A549 treated with DMSO at 1 μM for 4 hours (cell line): ENCODE measurements around the gene STYXL1. TPM values are rescaled to one million over a fixed set of nuclear protein-coding genes. Genes with fewer than 3 reads are reported as not detected.

Source experiments
- total RNA-seq: library from RNA; stranded (reverse); fragments of 200-300 nt; extraction: Qiagen RNA extraction; gene quantifications from 5 replicates; pipeline ENCODE4 v1.2.3, GENCODE V29; 2022; ENCODE audit warnings: low read depth

STYXL1 gene, protein sequence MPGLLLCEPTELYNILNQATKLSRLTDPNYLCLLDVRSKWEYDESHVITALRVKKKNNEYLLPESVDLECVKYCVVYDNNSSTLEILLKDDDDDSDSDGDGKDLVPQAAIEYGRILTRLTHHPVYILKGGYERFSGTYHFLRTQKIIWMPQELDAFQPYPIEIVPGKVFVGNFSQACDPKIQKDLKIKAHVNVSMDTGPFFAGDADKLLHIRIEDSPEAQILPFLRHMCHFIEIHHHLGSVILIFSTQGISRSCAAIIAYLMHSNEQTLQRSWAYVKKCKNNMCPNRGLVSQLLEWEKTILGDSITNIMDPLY
- total RNA-seq: 38.8 to 42.5 TPM (median 40.4 TPM) in 5 replicates

DNA sequence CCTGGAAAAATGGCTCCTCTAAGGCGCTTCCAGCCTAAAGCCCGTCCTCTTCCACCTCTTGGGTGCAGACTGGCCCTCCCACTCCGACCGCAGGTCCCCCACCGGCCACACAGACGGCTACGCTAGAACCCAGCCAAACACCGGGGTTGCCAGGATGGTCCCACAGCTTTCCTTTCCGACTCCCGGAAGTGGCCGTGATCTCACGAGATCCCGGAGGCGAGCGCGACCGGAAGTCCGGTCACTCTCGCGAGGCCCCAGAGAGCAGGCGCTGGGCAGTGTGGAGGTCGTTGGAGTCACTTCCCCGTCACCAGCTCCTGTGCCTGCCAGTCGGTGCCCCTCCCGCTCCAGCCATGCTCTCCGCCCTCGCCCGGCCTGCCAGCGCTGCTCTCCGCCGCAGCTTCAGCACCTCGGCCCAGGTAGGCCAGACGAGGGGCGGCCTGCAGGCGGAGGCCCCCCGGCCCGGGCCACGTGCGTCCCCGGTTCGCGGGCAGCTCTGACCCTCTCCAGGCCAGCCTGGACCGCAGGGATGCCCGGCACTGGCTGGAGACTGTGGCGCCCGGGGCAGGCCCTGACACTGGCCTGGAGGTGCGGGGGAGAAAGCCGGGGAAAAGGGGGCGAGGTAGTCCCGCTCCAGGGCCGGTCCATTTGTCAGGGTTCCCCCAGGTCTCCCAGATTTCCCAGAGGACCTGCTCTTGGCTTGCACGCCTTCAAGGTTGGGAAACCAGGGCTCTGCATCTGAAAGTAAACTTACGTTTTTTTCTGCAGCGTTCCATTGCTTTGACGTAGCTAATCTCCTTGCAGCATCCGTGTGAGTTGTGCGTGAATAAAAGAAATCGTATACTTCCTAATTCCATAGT lies at the start of gene STYXL1, which contains the start of gene MDH2:
STYXL1 (minus strand) TSS at position 190 of the 857 bp plus-strand sequence. CDS start 17,477 bp downstream, outside the sequence.
MDH2 (plus strand) TSS at position 296 of the 857 bp plus-strand sequence; CDS start at position 351, 55 bp downstream.

DNA sequence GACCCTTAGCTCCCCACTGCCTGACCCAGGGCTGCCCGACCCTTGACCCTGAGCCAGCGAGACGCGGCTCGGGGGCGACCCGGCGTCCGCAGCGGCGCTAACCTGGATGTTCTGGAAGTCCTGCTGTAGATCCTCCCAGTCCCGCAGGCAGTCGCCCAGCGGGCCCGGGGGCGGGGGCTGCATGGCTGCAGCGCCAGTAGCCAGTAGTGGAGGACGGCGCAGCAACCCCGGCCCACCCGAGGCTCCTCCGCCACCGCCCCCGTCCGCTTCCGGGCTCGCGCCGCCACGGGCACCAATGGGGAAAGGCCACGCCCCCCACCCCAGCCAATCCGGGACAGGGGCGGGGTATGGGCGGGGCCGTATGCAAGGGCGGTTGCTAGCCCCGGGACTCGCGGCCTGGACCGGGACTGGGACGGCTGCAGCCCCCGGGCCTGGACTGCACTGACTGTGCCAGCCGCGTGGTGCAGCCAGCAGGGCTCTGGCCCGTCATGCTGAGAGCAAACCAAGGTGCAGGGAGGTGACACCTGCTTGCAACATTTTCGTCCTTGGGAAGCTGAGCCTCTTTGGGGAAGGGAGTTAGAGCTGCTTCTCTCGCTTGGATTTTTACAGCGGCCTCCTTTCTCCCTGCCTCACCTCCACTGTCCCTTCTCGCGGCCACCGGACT lies 53.3 kb downstream of the STYXL1 start, which contains the start of gene TMEM120A:
TMEM120A (minus strand) TSS at position 208 of the 664 bp plus-strand sequence; CDS start at position 183, 25 bp downstream.

Other genes starting within 250 kb of the STYXL1 start
- 0.25 to 0.32 TPM in 2 of 5 replicates, not detected in the others for gene CCL24, start 234.2 kb downstream of the STYXL1 start, total RNA-seq
- gene RHBDD2, start 169.0 kb downstream of the STYXL1 start, total RNA-seq: 78.1 to 97.0 TPM (median 90.1 TPM) in 5 replicates
- 122 to 169 TPM (median 154 TPM) in 5 replicates for gene POR, start 132.8 kb downstream of the STYXL1 start, total RNA-seq
- 39.6 to 42.6 TPM (median 39.9 TPM) in 5 replicates for gene TMEM120A, start 53.4 kb downstream of the STYXL1 start, total RNA-seq
- 325 to 399 TPM (median 370 TPM) in 5 replicates for gene MDH2, start 106 bp upstream of the STYXL1 start, total RNA-seq
- 5.9 to 8.0 TPM (median 6.7 TPM) in 5 replicates for gene SRRM3, start 153.9 kb upstream of the STYXL1 start, total RNA-seq